ENCODE results near the gene UBAC1. TPM values are rescaled to one million over a fixed set of nuclear protein-coding genes. Genes with fewer than 3 reads are reported as not detected.
A peak's percentile ranks its signal among the peaks of the same experiment; 100 is the strongest.
"Not testable (repeated sequence)": the region's sequence is repeated elsewhere in the genome, so short reads cannot be mapped to it uniquely, and the experiment has no call there.

Gene UBAC1
- total RNA-seq, 1 donor from 2014 or later: 51.9 TPM

- no peaks in the 10 kb centered on the region for H3K27me3 Mint-ChIP-seq (ENCODE audit: low read depth)
- peaks cover 11% of the 10 kb centered on the region for H3K36me3 Mint-ChIP-seq (ENCODE audit: low read depth)
- DNase-seq (ENCODE audit: low read depth, low spot score): no peak
- H3K4me1 Mint-ChIP-seq: no peaks in the 10 kb centered on the region
- no peak overlapping the region for H3K4me3 Mint-ChIP-seq
- no peak overlapping the region for H3K27ac Mint-ChIP-seq (ENCODE audit: unreplicated experiment)
- H3K9me3 Mint-ChIP-seq: no peaks in the 10 kb centered on the region
- TF ChIP-seq CTCF (conservative IDR thresholded peaks at IDR 0.05): no peak
Measured at GRCh38 chr9:135946392-135946994, 14.7 kb downstream of the UBAC1 start.

GRCh38 chr9:135945969-135946368, 15.2 kb downstream of the UBAC1 start:
- no peaks in the 10 kb centered on the region for H3K4me1 Mint-ChIP-seq
- no peak overlapping the region for H3K4me3 Mint-ChIP-seq
- TF ChIP-seq CTCF (conservative IDR thresholded peaks at IDR 0.05): no peak
- no peaks in the 10 kb centered on the region for H3K27me3 Mint-ChIP-seq (ENCODE audit: low read depth)
- no peaks in the 10 kb centered on the region for H3K9me3 Mint-ChIP-seq
- H3K27ac Mint-ChIP-seq (ENCODE audit: unreplicated experiment): no peak overlapping the region
- H3K36me3 Mint-ChIP-seq (ENCODE audit: low read depth): peaks cover 11% of the 10 kb centered on the region
- no peak for DNase-seq (ENCODE audit: low read depth, low spot score)

- Mint-ChIP-seq H3K27me3 (ENCODE audit: low read depth) (no peaks in the 10 kb centered on the region), H3K9me3 (no peaks in the 10 kb centered on the region), H3K4me3 (no peak overlapping the region), H3K4me1 (no peaks in the 10 kb centered on the region), H3K36me3 (ENCODE audit: low read depth) (peaks cover 11% of the 10 kb centered on the region), H3K27ac (ENCODE audit: unreplicated experiment) (peak overlapping the region; percentile 35)
- no peak for DNase-seq (ENCODE audit: low read depth, low spot score)
- TF ChIP-seq CTCF (conservative IDR thresholded peaks at IDR 0.05): no peak
Measured at GRCh38 chr9:135944444-135945252, 16.5 kb downstream of the UBAC1 start.

GRCh38 chr9:135943604-135944003, 17.6 kb downstream of the UBAC1 start:
- H3K4me1 Mint-ChIP-seq; H3K4me3 Mint-ChIP-seq; H3K9me3 Mint-ChIP-seq; H3K27ac Mint-ChIP-seq (ENCODE audit: unreplicated experiment); H3K27me3 Mint-ChIP-seq (ENCODE audit: low read depth); DNase-seq (ENCODE audit: low read depth, low spot score): not testable (repeated sequence)
- H3K36me3 Mint-ChIP-seq (ENCODE audit: low read depth): peaks cover 15% of the 10 kb centered on the region

- Mint-ChIP-seq H3K27ac (ENCODE audit: unreplicated experiment) (no peak overlapping the region), H3K4me1 (no peaks in the 10 kb centered on the region), H3K9me3 (no peaks in the 10 kb centered on the region), H3K27me3 (ENCODE audit: low read depth) (no peaks in the 10 kb centered on the region), H3K36me3 (ENCODE audit: low read depth) (peaks cover 28% of the 10 kb centered on the region), H3K4me3 (no peak overlapping the region)
- TF ChIP-seq CTCF (conservative IDR thresholded peaks at IDR 0.05): no peak
- DNase-seq (ENCODE audit: low read depth, low spot score): no peak
Measured at GRCh38 chr9:135941288-135941995, 19.7 kb downstream of the UBAC1 start.

Measured in neural crest cell (in vitro differentiated cells).